GM19438 (cell line): ENCODE measurements around the gene PKP1.

Experiments used
- ATAC-seq: cut with Tn5 transposase; IDR thresholded peaks from one replicate; pipeline ENCODE4 v1.9.1; 2021; ENCODE audit warnings: low read depth; ENCODE audit not compliant: unreplicated experiment

The PKP1 gene

GRCh38 chr1:201259476-201260235 is 23.6 kb upstream of the PKP1 start:
- no peak for ATAC-seq

- ATAC-seq: no peak
Observed at GRCh38 chr1:201260236-201260590, 23.1 kb upstream of the PKP1 start.

- ATAC-seq: no peak
Observed at GRCh38 chr1:201260648-201261311, 22.5 kb upstream of the PKP1 start.

- ATAC-seq: no peak
Observed at GRCh38 chr1:201261771-201262547, 21.3 kb upstream of the PKP1 start.

- ATAC-seq: no peak
Observed at GRCh38 chr1:201262963-201263608, 20.2 kb upstream of the PKP1 start.

- no peak for ATAC-seq
Observed at GRCh38 chr1:201264072-201264471, 19.2 kb upstream of the PKP1 start.

- ATAC-seq: no peak
Observed at GRCh38 chr1:201264554-201264953, 18.8 kb upstream of the PKP1 start.

GRCh38 chr1:201265756-201266155 is 17.6 kb upstream of the PKP1 start:
- ATAC-seq: no peak

- no peak for ATAC-seq
Observed at GRCh38 chr1:201266276-201266675, 17.0 kb upstream of the PKP1 start.

- no peak for ATAC-seq
Observed at GRCh38 chr1:201266774-201267173, 16.5 kb upstream of the PKP1 start.

GRCh38 chr1:201267481-201268229 is 15.7 kb upstream of the PKP1 start:
- ATAC-seq: no peak

GRCh38 chr1:201268604-201269151 is 14.6 kb upstream of the PKP1 start:
- no peak for ATAC-seq

- no peak for ATAC-seq
Observed at GRCh38 chr1:201269281-201269680, 14.0 kb upstream of the PKP1 start.

- no peak for ATAC-seq
Observed at GRCh38 chr1:201269900-201270410, 13.4 kb upstream of the PKP1 start.

- no peak for ATAC-seq
Observed at GRCh38 chr1:201270616-201271390, 12.5 kb upstream of the PKP1 start.

- no peak for ATAC-seq
Observed at GRCh38 chr1:201272799-201273198, 10.5 kb upstream of the PKP1 start.

- no peak for ATAC-seq
Observed at GRCh38 chr1:201274616-201275252, 8.6 kb upstream of the PKP1 start.

GRCh38 chr1:201275253-201275666 is 8.0 kb upstream of the PKP1 start:
- ATAC-seq: no peak

- no peak for ATAC-seq
Observed at GRCh38 chr1:201276891-201277290, 6.4 kb upstream of the PKP1 start.
